Daoy (cell line): ENCODE measurements around the gene ACOT8. TPM values are rescaled to one million over a fixed set of nuclear protein-coding genes. Genes with fewer than 3 reads are reported as not detected.
"Not testable (repeated sequence)": the region's sequence is repeated elsewhere in the genome, so short reads cannot be mapped to it uniquely, and the experiment has no call there.

ENCODE experiments used
- DNase-seq: peaks from one replicate; pipeline ENCODE4 v3.0.0-alpha.2; 2015; ENCODE audit warnings: low read depth
- total RNA-seq: library from RNA; depleted of rRNA; stranded (reverse); fragments of >200 nt; shearing (Covaris generic); gene quantifications from 2 replicates; pipeline ENCODE4 v1.2.3, GENCODE V29; 2014

ACOT8 gene
- total RNA-seq, 1 experiment from 2014 or later, result 46.8 TPM

GRCh38 chr20:45853484-45853883 is 3.7 kb downstream of the ACOT8 start:
- DNase-seq, result no peak

- no peak for DNase-seq
Measured at GRCh38 chr20:45852326-45852725, 4.9 kb downstream of the ACOT8 start.

DNA sequence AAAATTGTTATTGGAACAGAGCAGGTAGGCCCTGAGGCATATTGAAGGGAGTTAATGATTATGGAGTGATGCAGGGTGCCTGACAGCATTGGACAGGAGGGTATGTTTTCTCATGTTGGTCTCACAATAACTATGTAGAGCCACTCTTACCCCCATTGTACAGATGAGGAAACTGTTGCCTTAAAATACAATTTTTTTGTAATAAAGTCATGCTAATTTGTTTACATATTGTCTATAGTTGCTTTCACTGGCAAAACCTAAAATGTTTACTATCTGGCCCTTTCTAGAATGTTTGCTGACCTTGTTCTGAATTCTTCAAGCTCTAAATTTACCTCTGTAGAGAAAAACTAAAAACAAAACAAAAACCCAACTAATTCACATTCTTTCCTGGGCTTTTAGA is 5.7 kb downstream of the ACOT8 start:
- no peak for DNase-seq

DNA sequence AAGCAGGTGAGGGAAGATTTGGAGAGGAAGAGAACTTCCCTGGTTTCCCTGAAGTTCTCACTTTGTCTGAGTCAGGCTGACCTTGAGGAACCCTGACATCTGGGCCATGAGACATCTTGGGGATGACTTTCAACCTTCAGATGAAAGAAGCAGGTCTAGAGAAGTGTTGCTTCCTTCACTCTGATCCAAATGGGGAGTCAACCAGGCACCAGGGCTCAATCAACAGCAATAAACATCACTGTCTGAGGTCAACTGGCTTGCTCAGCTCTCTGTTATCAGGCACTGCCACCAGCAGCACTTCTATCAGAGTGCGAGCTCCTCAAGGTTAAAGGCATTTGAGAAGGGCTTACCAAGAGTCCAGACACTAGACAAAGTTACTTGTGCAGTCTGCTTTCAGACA is 6.3 kb downstream of the ACOT8 start:
- DNase-seq, result no peak

GRCh38 chr20:45850238-45850637 is 7.0 kb downstream of the ACOT8 start:
- no peak for DNase-seq

DNA sequence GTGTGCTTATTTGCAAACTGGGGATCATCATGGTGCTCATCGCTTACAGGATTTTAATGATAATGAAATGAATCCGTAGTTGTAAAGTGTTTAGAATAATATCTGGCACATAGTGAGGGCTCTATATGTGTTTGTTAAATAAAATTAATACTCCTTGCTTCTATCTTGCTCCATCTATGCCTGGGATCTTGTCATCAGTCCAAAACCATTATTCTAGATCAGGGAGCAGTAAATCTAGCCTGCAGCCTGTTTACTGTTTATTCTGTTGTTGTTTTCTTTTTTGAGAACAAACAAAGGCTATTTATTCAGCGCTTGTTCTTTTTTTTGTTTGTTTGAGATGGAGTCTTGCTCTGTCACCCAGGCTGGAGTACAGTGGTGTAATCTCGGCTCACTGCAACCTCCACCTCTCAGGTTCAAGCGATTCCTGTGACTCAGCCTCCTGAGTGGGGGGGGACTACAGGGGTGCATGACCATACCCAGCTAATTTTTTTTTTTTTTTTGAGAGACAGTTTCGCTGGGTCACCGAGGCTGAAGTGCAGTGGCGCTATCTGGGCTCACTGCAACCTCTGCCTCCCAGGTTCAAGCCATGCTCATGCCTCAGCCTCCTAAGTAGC is 8.1 kb downstream of the ACOT8 start:
- DNase-seq, result no peak

- no peak for DNase-seq
Measured at GRCh38 chr20:45848421-45848820, 8.8 kb downstream of the ACOT8 start.

GRCh38 chr20:45845452-45845851 is 11.7 kb downstream of the ACOT8 start:
- DNase-seq, result no peak

- no peak for DNase-seq
Measured at GRCh38 chr20:45843506-45843905, 13.7 kb downstream of the ACOT8 start.

GRCh38 chr20:45842169-45842812 is 14.9 kb downstream of the ACOT8 start:
- no peak for DNase-seq

GRCh38 chr20:45841407-45842129 is 15.6 kb downstream of the ACOT8 start:
- DNase-seq, result no peak

- no peak for DNase-seq
Measured at GRCh38 chr20:45840700-45841198, 16.4 kb downstream of the ACOT8 start.

GRCh38 chr20:45836841-45837240 is 20.4 kb downstream of the ACOT8 start:
- DNase-seq, result no peak

DNA sequence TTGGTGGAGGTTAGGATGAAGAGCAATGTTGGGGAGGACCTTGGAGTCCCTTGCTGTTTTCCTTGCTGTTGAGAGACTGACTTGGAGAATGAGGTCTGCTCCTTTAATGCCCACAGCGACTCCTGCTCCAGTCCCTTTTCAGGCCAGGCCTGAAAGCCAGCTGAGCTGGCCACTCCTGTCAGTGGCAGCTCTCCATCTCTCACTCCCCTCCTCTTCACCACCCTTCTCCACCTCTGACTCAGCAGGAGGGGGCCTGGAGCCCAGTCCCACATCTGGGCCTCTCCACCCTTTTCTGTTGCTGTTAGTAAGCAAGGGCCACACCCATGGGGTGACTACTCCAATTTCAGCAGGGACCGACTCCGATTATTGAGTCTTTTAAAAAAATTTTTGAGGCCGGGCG is 21.4 kb downstream of the ACOT8 start:
- DNase-seq, result peak; percentile 38

DNA sequence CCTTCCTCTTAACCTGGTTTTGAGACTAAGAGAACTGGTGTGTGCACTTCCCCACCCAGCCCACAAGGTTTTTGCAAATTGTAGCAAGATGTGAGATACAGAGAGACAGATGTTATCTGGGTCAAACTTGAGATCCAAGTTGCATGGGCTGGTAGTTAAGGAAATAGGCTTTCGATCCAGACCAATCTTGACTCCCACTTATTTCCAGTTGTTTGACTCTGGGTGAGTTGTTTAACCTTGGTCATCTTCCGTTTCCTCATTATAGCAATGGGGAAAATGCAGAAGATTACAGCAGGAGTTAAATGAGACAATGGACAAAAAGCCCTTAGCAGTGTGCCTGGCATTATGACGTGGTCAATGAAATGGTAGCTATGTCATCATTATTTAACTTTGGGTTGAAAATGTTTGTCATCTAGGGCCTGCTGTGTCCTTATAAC is 21.8 kb downstream of the ACOT8 start:
- no peak for DNase-seq

- DNase-seq, result no peak
Measured at GRCh38 chr20:45834797-45835161, 22.4 kb downstream of the ACOT8 start.

DNA sequence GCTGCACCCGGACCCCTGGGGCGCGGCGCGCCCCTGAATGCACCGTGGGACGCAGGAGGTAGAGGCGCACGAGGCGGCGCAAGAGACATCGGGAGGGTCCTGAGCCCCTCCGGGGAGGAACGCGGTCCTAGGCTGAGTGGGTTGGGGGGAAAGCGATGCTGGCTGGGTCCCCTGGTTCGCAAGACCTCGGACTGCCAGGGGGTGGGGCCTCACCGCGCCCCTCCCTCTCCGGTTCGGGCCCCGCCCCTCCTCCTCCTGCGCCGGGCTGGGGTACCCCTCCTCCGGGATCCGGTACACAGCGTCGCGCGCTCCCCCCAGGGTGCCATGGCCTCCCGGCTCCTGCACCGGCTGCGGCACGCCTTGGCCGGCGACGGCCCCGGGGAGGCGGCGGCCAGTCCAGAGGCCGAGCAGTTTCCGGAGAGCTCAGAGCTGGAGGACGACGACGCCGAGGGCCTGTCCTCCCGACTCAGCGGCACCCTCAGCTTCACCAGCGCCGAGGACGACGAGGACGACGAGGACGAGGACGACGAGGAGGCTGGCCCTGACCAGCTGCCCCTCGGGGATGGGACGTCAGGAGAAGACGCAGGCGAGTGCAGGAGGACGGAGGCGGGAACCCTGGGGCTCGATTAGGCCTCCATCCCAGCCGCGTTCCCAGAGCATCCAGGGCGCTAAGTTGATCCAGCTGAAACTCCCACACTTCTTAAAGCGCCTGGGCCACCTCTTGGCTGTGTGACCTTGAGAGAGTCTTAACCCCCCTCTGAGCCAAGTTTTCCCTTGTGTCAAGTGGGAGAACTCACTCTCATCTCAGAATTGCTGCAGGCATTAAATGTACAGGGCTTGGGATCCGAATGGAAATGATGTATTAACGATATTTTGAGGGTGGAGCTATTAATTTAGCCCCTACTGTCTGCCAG is 23.1 kb downstream of the ACOT8 start:
- DNase-seq, result peak; percentile 70

- peak; percentile 86 for DNase-seq
Measured at GRCh38 chr20:45833030-45833882, 23.9 kb downstream of the ACOT8 start, which contains the start of gene SNX21. TSS of gene SNX21 (plus strand) at chr20:45833799. CDS start at chr20:45833920, 121 bp downstream.

- DNase-seq, result no peak
Measured at GRCh38 chr20:45832619-45833018, 24.6 kb downstream of the ACOT8 start.

- DNase-seq, result not testable (repeated sequence)
Measured at GRCh38 chr20:45829673-45830106, 27.5 kb downstream of the ACOT8 start.

DNA sequence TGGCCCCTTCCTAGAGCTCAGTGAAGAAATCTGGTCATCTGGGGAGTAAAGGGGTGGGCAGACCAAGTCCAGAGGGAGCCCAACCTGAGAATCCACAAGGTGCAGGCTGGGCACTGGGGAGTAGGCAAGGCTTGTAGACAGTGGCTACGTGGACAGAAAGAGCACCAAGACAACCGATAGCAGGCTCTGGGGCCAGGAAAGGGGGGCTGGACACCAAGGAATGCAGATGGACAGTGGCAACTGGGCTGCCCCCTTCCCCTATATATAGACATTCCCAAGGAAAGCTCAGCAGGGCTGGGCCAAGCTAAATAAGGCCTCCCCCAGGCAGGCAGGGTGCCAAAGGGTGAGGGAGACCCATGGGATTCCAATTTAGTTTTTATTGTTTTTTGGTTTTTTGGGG is 28.6 kb downstream of the ACOT8 start:
- DNase-seq, result no peak
